Occipital lobe (tissue), 2 donors: ENCODE measurements around the gene SETD4. TPM values are rescaled to one million over a fixed set of nuclear protein-coding genes. Genes with fewer than 3 reads are reported as not detected.
"Not testable (repeated sequence)": the region's sequence is repeated elsewhere in the genome, so short reads cannot be mapped to it uniquely, and the experiment has no call there.

Experiments used
- DNase-seq: peaks from one replicate; lab custom pipeline; 2025; lab: John Stamatoyannopoulos, UW
- total RNA-seq: library from RNA; depleted of rRNA; stranded (reverse); fragments of >200 nt; gene quantifications from one replicate; pipeline ENCODE4 v1.2.3, GENCODE V29; 2014

The SETD4 gene
- total RNA-seq, 1 donor from 2014 or later: 31.8 TPM

DNA sequence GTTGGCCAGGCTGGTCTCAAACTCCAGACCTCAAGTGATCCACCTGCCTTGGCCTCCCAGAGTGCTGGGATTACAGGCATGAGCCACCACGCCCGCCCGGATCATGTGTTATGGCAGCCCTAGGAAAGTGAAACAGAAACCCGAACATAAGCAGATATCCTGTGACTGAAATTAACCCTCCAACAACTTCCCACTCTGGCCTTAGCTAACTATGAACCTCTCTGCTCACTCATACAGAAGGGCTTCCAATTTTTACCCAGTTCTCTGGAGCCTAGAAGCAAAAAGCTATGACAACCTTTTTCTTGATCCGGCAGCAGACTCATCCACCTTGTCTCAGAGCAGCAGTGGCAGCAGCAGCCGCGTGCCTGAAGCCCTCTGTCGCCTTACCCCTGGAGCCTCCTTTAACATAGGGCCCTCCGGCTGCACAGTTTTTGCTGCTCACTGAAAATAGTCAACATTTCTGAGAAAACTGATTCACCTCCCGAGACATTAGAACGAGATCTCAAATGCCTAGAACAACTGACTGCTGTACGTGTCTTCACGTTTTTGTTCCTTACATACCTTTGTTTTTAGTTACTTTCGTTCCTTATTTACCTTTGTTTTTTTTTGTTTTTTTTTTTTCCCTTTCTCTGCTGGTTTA, 18.8 kb upstream of the SETD4 start:
- no peak for DNase-seq

DNA sequence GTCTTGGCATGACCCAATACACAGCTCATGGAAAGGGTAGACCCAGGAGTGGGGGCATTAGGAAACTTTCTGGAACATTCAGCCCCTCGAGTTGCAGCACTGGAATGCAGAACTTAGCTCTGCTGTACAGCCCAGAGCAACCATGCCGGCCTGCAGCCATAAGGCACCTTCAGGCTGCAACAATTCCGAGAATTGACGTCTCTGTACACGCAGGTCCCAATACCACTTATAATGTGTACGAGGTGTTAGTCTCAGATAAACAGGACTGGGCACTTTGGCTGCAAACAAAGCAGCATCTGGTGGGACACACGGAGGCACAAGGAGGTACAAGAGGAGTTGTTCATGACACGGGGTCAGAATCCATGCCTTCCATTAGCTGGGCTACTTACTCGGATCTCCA, 17.4 kb upstream of the SETD4 start:
- DNase-seq: no peak

DNA sequence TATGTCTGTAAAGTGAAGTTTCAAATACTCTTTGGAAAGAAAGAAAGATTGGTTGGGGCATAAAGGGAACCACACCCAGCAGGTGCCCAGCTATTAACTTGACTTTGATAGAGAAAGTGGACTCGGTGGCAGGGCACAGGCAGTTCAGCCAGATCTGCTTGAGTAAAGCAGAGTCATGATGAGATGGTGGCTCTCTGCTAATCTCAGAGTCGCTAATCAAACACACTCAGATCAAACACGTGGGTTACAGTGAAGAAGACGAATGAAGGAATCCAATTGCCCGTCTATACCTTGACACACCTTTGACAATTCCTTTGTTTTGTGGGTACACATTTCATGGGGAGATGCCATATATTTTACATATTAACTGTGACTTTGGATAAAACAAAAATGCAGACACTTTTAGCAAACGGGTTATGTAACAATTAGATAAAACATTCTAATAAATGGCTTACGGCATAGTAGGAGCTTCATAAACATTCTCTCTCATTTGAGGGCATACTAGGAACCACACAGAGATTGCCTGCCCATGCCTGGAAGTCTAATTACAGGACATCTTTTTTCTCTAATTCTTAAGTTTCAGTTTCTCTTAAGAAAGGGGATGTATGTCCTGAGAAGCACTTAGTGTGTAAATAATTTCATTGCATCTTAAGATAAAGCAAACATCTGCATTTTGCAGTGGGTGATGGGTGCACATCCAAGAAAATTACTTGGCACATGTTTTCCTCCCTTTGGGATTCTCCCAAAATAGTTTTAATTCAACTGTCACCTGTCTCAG, 16.7 kb upstream of the SETD4 start:
- no peak for DNase-seq

DNA sequence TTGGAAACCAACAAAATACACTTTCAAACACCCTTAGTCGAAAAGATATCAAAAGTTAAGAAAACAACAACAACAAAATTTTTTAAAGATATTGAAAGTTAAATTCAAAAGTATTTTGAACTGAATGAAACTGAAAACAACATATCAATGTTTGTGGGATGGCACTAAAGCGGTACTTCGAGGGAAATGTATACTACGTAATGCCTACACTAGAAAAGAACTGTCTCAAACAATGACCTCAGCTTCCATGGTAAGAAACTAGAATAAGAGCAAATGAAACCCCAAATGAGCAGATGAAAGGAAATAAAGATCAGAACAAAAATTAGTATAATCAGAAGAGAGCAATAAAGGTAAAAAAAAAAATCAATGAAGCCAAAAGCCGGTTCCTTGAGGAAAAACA, 15.6 kb upstream of the SETD4 start:
- no peak for DNase-seq

- DNase-seq: peak; percentile 33
Measured at GRCh38 chr21:36075171-36075570, 14.8 kb upstream of the SETD4 start.

GRCh38 chr21:36073911-36074310, 13.6 kb upstream of the SETD4 start:
- DNase-seq: not testable (repeated sequence)

- DNase-seq: no peak
Measured at GRCh38 chr21:36073181-36073580, 12.9 kb upstream of the SETD4 start.

- DNase-seq: no peak
Measured at GRCh38 chr21:36072453-36073162, 12.3 kb upstream of the SETD4 start.

DNA sequence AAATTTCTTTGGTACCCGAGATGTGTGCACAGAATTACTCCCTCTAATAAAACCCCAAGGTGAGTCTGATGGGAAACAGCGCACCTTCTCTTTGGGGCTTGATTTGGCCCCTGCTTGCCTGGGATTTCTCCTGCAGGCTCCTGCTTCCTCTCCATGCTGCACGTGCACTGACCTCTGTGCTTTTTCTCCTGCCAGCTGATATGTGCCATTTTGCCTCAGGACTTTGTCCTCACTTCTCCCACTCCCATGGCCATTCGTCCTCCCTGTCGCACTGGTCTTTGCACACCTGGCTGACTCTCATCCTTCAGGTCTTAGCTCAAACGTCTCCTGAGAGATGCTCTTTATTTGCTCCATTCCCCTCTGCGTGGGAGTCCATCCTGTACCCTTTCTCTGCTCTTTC, 10.7 kb upstream of the SETD4 start:
- DNase-seq: no peak

GRCh38 chr21:36069713-36070583, 9.6 kb upstream of the SETD4 start, which contains the start of gene CBR1:
TSS of gene CBR1 (plus strand) at chr21:36070024. CDS start at chr21:36070116, 92 bp downstream.
- DNase-seq: peak; percentile 96

GRCh38 chr21:36068748-36069398, 8.5 kb upstream of the SETD4 start:
- no peak for DNase-seq

- no peak for DNase-seq
Measured at GRCh38 chr21:36065497-36066036, 5.2 kb upstream of the SETD4 start.

- DNase-seq: no peak
Measured at GRCh38 chr21:36064085-36064460, 3.7 kb upstream of the SETD4 start.

- DNase-seq: no peak
Measured at GRCh38 chr21:36063375-36064084, 3.2 kb upstream of the SETD4 start.

DNA sequence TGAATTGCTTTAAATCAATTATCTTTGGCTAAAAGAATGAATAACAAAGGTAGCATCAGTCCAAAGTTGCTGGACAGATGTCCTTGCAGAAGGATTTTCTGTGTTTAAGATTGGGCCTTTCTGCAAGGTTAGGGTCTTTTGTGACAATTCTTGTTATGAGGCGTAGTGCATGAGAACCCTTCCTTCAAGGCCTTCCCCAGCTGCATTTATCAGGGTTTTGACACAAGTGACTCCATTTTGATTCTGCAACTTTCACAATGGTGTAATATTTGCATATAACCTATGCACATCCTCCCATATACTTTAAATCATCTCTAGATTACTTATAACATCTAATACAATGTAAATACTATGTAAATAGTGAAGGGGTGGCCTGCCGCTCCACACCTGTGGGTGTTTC, 1.1 kb upstream of the SETD4 start:
- DNase-seq: no peak

DNA sequence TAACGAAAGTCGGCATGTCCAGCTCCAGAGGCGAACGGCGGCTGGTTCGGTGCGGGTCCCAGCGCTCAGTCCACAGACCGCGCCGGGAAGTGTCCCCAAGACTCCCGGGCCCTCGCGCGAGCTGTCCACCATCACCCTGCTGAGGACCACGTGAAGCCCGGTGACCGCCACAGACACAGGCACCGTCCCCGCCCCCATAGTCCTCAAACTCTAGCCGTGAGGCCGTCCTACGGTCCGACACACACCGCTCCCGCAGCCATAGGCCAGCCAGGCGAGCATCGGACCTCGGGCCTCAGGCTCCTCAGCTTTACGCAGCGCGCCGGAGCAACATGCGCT, 535 bp downstream of the SETD4 start:
- DNase-seq: no peak

DNA sequence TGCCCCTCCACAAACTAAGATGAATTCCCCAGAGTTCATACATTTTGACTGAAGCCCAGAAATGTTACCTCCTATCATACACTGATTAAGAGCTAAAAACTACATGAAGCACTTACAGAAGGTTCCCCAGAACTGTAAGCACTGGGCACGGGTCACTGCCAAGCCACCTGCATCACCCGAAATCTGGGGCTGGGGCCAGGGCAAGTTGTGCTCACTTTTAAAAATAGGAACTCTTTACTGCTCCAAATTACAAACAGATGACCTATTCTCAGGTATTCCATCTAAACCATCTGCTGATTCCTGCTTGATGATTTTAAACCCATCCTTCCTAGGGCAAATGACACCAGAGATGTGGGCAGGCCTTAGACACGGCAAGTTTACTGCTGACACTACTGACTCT, 4.8 kb downstream of the SETD4 start:
- DNase-seq: no peak

DNA sequence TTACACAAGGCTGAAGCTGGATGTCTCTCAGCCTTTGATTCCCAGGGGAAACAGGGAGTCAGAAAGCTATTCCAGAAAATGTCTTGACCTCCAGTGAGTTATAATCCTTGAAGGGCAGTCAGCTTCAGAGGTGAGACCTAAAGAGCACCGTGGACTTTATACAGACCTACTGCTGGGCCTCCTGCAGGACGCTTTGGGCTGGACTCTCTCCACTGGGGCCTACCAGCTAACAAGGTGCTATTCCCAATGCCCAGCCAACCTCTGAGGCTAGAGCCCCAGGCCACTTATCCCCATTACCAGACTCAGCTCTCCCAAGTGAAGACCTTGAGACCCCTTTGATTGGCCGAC, 6.6 kb downstream of the SETD4 start:
- no peak for DNase-seq

DNA sequence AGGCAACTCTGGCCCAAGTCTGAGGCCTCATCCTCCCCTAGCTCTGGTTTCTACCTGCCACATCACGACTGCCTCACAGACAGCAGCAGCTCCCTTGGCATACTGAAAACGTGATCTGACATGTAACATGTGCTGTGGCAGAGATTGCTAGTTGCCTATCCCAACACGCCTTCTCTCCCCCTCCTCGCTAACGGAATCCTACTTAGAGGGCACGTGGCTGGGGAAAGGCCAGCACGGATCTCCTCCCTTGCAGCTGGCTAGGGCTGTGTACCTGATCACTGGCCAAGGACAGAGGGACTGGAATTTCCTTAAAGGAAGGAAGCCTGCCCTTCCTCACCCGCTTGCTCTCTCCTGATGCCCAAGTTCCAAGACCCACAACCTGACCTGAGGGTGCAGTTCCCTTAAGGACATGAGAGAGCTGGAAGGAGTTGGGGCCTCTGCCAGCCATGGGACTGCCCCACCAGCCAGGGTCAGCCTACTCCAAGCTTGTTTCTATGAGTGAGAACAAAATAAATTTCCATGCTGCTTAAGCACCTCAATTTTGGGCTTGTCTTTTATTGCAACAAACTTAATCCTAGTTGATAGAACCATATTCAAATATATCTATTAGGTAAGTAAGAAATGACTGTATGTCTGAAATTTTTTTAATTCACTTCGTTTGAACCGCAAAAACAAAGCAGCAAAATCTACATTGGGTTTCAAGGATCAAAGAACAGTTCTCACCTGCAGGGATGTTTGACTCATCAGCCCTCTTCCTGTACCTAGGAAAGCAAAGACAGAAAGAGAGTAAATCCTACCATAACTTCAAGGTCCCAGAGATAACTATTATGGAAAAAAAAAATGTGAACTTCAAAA, 7.2 kb downstream of the SETD4 start:
- DNase-seq: no peak
